NCI-H510A (cell line): ENCODE measurements around the gene USP53.
"Not testable (repeated sequence)": the region's sequence is repeated elsewhere in the genome, so short reads cannot be mapped to it uniquely, and the experiment has no call there.

Source experiments
- DNase-seq: peaks from one replicate; lab custom pipeline; 2025; lab: John Stamatoyannopoulos, UW

The USP53 gene

GRCh38 chr4:119315036-119315435 lies 102.5 kb downstream of the USP53 start:
- DNase-seq: no peak

DNA sequence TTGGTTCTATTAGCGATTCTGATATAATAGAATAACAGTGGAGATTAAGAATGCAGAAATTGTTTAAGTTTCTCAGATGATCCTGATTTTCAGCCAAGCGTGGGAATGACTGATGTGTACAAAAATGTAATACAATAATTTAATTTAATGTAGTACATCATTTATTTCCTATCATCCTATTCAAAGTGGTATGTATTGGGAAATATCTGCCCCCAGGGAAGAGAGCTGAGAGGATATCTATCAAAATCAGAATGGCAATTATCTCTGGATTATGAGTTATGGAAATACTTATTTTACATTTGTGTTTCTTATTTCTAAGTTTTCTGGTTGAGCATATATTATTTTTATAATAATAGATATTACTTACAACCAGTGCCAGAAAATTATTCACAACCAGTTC lies 105.5 kb downstream of the USP53 start:
- no peak for DNase-seq

GRCh38 chr4:119321921-119322687 lies 109.6 kb downstream of the USP53 start, which contains the start of gene FABP2:
TSS of gene FABP2 (minus strand) at chr4:119322138. CDS start at chr4:119322102, 36 bp downstream.
- no peak for DNase-seq

GRCh38 chr4:119328695-119329094 lies 116.2 kb downstream of the USP53 start:
- DNase-seq: no peak

DNA sequence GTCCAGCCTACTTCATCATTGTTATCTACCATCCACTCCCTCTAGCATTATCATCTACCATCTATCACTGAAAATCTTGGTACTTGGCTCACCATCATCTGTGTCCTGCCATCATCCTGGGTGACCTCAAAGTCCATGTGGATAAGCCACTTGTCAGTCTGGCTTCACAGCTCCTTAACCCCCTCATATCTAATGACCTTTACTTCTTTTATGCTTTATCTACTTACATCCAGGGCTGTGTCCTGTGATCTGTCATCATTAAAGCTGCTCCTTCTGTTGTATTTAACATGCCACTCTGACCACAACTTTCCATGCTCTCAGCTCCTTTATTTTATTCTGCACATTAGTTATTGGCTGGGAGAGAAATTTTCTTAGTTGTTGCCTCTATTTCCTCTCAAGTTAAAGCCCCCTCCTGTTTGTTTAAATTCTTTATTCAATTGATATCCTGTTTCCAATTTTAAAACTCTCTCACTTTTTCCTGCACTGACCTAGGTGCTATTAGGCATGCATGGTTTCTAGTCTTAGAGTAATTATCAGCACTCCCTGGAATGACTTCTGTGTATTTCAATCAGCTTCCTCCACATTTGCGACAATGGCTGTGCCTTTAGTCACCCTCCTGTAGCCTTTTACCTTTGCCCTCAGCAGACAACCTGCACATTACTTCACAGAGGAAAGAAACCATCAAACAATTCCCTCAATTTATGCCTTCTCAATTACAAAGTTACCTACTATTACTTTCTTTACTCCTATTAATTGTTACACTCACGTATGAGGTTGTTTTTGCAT lies 117.5 kb downstream of the USP53 start:
- no peak for DNase-seq

- DNase-seq: not testable (repeated sequence)
Measured at GRCh38 chr4:119336332-119336979, 123.9 kb downstream of the USP53 start.

- no peak for DNase-seq
Measured at GRCh38 chr4:119337010-119337409, 124.5 kb downstream of the USP53 start.

DNA sequence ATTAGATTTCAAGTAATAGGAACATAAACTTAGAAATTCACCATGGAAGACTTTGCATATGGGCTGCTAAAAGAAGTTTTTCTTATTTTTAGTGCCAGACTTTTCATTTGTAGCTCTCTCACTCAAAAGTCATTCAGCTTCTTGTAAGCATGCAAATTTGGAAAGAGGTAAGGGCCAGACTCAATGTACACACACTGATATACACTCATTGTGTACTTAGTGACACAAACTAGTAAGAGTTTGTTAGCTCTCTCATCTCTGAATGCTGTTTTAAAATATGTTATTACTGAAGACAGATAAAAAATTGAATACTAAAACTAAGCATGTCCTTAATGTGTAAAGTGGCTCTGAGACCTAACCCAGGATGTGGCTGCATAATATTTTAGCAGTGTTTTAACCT lies 127.4 kb downstream of the USP53 start:
- DNase-seq: not testable (repeated sequence)

DNA sequence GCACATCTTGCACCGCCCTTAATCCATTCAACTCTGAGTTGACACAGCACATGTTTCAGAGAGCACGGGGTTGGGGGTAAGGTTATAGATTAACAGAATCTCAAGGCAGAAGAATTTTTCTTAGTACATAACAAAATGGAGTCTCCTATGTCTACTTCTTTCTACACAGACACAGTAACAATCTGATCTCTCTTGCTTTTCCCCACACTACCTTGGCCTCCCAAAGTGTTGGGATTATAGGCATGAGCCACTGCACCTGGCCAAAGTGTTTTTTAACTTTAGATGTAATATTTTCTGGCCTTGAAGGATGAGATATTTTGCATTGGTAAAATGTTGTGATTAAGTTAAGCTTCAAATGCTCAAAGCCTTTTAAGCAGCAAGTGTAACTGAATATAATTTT lies 130.8 kb downstream of the USP53 start:
- not testable (repeated sequence) for DNase-seq
